Measurements from ENCODE around the gene ANO10.

- TF ChIP-seq POLR2A (IDR thresholded peaks at IDR 0.05) (no peak), CTCF (IDR thresholded peaks at IDR 0.05) (no peak)
These were observed 148.1 kb downstream of the ANO10 start for GRCh38 chr3:43473737-43474136.
